ENCODE data around the gene MYO9B.

MYO9B gene

DNA sequence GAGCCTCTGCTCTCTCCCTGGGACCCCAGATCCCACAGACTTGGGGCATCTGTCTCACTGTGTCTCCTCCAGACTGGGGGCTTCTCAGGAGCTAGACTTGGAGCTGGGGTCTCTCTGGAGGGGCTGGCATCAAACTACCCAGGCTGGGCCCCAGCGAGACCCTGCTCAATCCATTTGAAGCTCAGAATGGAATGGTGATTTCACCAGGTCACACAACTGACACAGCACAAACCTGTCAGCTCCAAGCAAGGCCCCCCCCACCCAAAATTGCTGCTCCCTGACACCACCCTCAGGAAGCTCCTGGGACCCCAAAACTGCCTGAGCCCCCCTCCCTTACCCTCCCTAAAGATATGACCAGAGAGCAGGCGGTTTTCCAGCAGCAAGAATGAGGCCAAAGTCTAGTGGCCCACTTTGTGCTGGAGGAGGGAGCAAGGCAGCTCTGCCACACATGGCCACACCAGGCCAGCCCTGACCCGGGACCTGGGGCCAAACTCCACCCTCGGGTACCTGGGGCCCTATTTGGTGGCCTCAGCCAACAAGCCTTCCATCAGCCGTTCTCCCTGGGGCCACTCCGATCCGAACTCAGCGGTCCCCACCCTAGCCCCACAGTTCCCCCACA is 167.7 kb downstream of the MYO9B start:
- no peak for DNase-seq

DNA sequence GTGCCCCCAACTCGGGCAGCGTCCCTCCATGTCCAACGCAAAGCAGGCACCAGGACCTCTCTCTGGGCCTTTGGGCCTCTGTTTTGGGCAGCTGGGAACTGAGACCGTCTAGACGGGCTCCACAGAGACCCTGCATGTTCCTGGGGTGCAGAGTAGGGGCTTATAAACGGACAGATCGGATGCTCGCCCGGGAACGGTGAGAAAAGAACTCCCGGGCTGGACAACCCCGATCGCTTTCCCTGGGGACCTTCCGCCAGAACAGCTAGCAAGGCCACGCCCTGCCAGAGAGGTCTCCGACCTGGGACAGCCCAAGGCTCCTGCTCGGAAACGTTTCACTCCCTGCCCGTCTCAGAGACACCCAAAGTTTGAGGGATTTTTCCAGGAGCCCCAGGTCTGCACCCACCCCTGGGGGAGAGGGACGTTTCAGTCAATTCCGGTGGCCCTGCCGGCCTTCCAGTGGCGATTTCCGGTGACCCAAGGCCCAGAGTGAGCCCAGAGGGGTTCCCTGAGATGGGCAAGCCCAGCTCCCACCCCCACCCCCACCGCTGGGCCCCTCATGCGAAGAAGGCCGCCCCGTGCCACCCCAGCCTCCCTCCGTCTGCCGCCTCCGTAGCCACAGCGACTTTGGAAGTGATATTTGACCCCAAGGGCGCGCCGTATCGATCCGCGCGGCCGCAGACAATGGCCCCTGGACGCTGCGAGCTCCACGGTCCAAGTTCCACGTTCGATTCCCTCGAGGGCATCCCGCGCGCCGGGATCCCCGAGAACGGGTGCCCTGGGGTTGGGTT is 168.4 kb downstream of the MYO9B start:
- no peak for DNase-seq

DNA sequence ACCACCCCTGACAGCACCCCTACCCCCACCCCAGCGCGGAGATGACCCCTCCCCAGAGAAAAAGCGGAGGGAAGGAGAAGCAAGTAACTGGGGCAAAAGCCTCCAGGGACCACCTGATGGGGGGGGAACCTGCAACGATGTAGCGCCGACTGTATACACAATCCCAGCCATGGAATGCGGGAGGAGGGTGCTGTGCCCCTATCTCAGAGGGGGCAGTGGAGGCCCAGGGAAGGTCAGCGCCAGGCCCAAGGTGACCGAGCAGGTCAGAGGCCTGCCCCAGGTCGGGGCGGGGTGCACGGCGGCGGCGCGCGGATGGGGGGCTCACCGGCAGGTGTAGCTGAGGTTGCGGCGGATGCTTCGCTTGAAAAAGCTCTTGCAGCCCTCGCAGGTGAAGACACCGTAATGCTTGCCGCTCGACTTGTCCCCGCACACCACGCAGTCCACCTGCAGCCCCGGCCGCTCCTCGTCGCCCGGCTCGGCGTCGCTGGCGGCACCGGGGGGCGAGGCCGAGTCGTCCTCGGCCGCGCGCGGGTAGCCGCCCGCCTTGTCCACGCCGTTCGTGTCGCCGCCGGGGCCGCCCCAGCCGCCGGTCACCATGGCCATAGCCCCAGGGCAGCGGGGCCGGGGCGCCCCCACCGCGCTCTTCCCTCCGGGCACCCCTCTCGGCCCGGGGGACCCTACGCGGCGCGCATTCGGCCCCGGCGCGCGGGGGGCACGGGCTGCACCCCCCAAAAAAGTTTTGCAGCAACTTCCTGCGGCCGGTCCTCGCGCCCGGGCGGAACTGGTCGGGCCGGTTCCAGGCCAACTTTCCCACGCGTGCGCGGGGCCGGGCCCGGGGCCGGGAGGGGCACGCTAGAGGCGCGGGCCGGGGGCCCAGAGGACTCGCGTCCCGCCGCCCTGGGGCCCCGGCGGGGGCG is 169.3 kb downstream of the MYO9B start:
- DNase-seq, result no peak

DNA sequence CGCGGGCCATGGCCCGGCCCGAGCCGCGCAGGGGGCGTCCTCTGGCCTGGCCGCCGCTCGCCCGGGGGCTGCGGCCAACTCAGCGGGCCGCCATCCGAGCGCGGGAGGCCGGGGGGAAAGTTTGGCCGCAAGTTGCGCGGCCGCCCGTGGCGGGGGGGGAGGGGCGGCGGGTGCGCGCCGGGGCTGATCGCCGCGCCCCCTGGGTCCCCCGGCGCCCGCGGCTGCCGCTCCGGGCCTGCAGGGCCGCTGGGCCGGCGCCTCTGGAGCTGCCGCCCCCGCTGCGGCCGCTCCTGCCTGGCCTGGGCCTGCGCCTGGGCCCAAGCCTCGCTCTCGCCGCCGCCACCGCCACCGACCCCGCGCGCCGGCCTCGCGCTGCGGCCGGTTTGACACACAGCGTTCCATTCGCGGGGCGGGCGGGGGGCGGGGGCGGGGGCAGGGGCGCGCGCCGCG is 170.0 kb downstream of the MYO9B start, which contains the start of gene NR2F6:
TSS of gene NR2F6 (minus strand) at position 385 of the 450 bp plus-strand sequence. CDS start 699 bp downstream, outside the sequence.
- DNase-seq, result no peak

DNA sequence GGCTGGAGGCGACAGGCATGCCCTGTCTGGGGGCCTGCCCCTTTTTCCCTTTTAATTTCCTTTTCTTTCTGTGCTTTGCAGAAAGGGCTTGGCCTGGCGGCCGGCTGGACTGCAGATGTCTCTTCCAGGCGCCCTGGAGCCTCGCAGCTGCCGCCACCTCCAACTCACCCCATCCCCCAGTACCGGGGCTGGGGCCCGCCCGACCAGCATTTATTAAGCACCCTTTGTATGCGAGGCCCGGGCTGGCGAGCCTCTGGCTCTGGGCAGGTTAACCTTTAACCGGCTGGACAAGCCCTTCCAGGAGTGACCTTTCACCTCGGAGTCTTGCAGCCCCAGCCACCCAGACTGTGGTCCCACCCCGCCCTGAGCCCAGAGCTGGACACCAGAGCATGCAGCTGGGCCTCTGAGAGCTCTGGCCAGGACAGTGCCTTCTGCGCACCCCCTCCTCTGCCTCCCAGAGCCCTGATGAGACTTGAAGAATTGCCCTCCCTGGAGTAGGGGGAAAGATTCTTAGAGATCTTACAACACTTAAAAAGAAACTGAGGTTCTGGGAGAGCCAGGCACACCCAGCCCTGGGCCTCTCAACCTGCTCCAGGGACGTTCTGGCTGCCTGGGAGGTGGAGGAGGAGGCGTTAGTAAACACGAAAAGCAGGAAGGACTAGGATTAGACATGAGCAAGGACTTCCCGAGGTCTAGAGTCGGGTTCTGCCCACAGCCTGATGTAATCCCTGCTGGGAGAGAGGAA is 171.3 kb downstream of the MYO9B start:
- DNase-seq, result no peak

DNA sequence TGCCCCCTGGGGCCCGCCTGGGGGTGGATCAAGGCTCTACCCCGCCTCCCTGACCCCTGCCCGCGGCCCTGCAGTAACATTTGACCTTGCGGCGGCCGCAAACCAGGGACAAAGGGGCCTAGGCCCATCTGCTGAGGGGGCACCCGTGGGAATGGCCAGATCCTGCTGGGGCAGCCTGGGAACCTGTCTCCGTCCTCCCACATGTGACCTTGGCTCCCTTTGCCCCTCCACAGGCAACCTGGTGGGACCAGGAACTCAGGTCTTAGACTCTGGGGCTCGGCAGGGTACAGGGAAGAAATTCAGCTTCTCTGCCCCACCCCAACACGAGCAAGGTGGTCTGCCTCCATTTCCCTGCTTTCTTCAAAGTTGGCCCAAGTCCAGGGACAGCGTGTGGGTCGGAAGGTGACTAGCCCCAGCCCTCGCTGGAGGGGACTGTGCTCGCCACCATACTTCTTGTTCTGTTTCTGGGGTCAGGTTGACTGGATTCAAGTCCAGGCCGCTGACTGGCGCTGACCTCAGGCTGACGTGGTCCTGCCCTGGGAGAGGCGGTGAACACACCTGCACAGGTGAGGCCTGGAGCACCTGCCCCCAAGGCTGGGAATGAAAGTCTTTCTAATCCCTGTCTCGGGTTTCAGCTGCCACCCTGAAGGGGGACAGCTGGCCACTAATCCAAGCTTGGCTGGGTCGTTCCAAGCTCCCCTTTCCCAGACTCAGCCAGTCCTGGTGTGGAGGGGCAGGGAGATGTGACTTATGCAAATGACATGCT is 172.6 kb downstream of the MYO9B start:
- DNase-seq, result no peak

DNA sequence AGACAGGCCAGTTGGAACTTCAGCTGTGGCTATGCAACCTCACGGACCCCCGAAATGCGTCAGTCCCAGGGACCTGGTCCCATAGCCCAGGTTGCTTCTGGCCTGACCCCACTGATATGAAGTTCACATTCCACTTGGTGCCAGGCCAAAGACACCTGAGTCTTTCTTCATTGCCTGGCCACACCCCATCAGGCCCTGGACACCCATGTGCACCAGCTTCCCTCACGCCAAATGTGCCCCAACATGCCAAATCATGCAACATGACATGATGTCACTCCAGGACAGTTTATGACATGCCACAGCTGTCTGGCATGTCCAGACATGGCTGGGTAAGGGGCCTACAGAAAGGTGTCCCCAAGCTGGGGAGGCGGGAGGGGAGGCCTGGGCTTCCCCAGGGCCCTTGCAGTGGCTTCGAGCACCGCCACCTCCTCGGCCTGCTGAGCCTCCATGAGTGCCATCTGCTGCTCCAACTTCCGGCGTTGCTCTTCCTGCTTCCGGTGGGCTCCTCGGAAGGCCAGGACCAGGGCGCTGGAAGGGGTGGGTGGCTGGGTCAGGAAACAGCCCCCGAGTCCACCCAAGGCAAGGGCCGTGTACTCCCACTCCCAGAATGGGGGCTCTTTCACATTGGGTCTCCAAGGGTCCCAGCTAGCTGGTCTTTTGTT is 174.4 kb downstream of the MYO9B start:
- no peak for DNase-seq

DNA sequence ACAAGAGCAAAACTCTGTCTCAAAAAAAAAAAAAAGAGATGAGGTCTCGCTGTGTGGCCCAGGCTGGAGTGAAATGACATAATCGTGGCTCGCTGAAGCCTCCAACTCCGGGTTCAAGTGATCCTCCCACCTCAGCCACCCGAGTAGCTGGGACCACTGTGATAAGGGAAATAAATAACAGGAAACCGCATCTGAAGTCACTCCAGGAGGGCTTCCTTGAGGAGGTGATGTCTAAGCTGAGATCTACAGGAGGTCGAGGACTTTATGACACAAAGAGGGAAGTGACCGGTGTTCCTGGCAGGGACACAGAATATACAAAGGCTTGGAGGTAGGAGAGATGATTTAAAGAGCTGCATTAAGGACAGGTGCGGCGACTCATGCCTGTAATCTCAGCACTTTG is 179.1 kb downstream of the MYO9B start:
- no peak for DNase-seq

DNA sequence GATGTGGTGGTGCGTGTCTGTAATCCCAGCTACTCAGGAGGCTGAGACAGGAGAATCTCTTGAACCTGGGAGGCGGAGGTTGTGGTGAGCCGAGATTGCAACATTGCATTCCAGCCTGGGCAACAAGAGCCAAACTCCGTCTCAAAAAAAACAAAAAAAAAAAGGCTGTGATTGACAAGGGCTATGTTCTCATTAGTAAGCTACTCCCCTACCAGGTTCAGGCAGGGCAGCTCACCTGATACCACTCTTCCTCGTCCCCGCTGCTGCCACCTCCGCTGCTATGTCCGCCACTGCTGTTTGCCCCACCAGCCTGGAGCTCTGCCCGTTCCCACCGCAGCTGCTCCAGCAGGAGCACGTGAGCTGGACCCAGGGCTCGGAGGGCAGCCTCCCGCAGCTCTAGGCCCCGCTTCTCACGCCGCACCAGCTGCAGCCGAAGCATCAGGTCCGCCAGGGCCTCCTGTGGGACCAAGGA is 179.6 kb downstream of the MYO9B start:
- no peak for DNase-seq

DNA sequence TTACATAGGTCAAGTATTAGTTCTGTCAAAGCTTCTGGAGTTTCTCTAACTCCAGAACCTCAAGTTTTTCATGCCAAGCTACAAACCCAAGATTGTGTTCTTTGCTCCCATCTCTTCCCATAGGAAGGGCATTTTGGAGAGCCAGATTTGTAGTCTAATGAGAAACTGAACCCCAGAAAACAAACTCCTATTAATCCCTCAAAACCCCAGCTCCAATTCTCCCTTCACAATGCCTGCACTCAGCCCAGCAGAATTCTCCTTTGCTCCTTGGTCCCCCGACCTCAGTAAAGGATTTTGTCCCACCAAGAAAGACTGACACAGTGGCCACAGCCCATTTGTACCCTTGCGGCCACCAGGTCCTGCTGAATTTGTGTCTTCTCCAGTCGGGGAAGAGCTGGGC is 180.6 kb downstream of the MYO9B start:
- DNase-seq, result no peak

DNA sequence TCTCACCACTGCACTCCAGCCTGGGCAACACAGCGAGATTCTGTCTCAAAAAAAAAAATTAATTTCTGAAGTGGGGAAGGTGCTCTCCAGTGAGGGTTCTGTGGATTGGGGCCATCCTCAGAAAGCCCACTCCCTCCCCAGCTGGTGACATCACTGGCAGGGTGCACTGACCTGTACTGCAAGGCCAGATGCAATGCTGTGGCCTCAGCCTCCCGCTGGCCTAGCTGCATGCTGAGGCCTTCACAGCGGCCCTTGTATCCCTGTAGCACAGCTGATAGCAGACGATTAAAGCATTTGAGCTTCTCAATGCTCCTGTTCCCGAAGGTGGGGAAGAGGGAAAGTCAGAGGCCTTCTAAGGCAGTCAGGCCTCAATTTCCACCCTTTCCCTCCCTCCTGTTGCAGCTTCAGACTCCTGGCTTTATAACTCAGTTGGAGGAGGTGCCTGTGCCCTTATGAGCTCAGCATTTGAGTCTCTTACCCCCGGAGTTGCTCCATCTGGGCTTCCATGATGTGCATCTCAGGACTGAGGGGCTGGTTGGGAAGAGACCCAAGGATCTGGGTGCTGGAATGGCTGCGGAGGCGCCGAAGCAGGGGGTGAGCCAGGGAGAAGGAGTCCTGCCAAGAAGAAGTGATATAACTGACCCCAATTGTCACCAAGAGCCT is 183.7 kb downstream of the MYO9B start:
- DNase-seq, result no peak

DNA sequence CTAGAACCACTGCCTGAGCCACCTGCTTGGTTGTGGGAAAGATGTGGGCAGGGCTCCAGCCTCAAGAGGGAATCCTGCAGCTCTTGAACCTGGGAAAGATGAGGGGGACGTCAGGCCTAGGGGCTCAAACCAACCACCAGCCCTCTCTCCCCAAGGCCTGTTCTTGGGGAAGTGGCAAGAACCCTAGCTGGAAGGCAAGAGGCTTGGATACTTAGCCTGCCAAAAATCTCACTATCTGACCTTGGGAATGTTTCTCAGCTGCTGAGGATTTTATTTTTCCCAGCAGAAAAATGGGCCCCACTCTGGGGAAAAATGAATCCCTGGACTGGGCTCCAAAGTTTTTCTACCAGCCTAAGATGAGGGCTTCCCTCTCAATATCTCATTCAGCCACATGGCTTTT is 184.4 kb downstream of the MYO9B start:
- DNase-seq, result no peak

DNA sequence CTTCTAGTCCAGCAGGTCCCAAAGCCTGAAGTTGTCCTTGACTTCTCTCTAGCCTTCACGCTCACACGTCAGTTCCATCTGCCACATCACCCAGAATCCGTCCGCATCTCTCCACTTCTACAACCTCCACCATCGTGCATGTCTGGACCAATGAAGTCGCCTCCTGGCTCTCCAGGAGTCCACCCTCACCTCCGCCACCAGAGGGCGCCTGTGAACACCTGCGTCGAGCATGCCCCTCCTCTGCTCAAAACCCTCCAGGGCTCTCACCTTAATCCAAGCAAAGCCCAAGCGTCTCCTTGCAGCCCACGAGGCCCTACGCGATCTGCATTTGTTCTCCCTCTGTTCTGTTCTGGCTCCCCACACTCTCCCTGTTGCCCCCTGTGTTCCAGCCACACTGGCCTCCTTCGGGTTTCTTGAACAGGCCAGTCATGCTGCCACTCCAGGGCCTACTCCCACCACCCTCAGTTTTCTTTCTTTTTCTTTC is 185.3 kb downstream of the MYO9B start:
- DNase-seq, result peak; percentile 86 to 89

DNA sequence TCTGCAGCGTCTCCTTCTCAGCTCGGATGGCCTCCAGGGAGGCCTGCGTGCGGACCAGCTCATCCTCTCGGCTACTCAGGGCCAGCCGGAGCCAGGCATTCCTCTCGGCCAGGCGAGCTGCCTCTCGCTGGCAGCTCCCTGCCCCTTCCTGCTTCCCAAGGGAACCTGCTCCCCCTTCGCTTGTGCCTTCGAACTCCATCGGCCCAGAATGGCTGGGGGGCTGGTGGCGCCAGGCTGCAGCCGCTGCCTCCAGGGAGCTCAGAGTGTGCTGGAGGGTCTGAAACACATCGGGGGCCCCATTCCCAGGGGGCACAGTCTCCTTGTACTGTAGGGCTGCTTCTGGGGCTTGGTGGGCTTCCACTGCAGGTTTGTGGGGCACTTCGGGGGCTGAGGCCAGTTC is 187.0 kb downstream of the MYO9B start:
- DNase-seq, result no peak
